IMR-90 (cell line): ENCODE data around the gene COPA.
"Not testable (repeated sequence)": the region's sequence is repeated elsewhere in the genome, so short reads cannot be mapped to it uniquely, and the experiment has no call there.

Source experiments
- BHLHE40 ChIP-seq: fragments of 150-350 bp; IDR thresholded peaks from 2 replicates; pipeline ENCODE4 v1.6.1; 2016; ENCODE audit warnings: mild to moderate bottlenecking, low read depth, low read length
- CEBPB ChIP-seq: IDR thresholded peaks from 2 replicates; pipeline ENCODE4 v1.6.1; 2012; ENCODE audit warnings: low read depth, low read length, improper control_type of control experiment
- CTCF ChIP-seq: conservative IDR thresholded peaks from 2 replicates; pipeline ENCODE4 v1.5.1; 2012; ENCODE audit warnings: mild to moderate bottlenecking, low read depth, low read length, improper control_type of control experiment
- MAFK ChIP-seq: IDR thresholded peaks from 2 replicates; pipeline ENCODE4 v1.6.1; 2012; ENCODE audit warnings: low read depth, low read length, improper control_type of control experiment
- MXI1 ChIP-seq: IDR thresholded peaks from 2 replicates; pipeline ENCODE4 v1.6.1; 2012; ENCODE audit warnings: low read depth, mild to moderate bottlenecking, low read length, moderate library complexity, borderline replicate concordance
- POLR2A ChIP-seq: IDR thresholded peaks from 2 replicates; pipeline ENCODE4 v1.6.1; 2012; ENCODE audit warnings: mild to moderate bottlenecking, low read depth, low read length
- RAD21 ChIP-seq: IDR thresholded peaks from 2 replicates; pipeline ENCODE4 v1.6.1; 2012; ENCODE audit warnings: low read length, improper control_type of control experiment
- SMC3 ChIP-seq: fragments of 150-350 bp; IDR thresholded peaks from 2 replicates; pipeline ENCODE4 v1.6.1; 2016; ENCODE audit warnings: low read depth, mild to moderate bottlenecking, antibody characterized with exemption, low read length, moderate library complexity
- TF ChIP-seq, protein P1 (sequence below): fragments of 150-350 bp; IDR thresholded peaks from 2 replicates; pipeline ENCODE4 v1.6.1; 2016; ENCODE audit warnings: low read depth, mild to moderate bottlenecking, low read length, moderate library complexity, borderline replicate concordance

DNA sequence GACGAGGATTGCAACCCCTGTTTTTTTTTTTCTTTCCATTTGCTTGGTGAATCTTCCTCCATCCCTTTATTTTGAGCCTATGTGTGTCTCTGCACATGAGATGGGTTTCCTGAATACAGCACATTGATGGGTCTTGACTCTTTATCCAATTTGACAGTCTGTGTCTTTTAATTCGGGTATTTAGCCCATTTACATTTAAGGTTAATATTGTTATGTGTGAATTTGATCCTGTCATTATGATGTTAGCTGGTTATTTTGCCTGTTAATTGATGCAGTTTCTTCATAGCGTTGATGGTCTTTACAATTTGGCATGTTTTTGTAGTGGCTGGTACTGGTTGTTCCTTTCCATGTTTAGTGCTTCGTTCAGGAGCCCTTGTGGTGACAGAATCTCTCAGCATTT lies 45.4 kb upstream of the COPA start:
- TF ChIP-seq POLR2A, CTCF, MXI1, BHLHE40, RAD21, MAFK, CEBPB, SMC3: not testable (repeated sequence)
- TF ChIP-seq, protein P1, sequence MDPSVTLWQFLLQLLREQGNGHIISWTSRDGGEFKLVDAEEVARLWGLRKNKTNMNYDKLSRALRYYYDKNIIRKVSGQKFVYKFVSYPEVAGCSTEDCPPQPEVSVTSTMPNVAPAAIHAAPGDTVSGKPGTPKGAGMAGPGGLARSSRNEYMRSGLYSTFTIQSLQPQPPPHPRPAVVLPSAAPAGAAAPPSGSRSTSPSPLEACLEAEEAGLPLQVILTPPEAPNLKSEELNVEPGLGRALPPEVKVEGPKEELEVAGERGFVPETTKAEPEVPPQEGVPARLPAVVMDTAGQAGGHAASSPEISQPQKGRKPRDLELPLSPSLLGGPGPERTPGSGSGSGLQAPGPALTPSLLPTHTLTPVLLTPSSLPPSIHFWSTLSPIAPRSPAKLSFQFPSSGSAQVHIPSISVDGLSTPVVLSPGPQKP: not testable (repeated sequence)
